ENCODE measurements around the gene OR6S1. TPM values are rescaled to one million over a fixed set of nuclear protein-coding genes. Genes with fewer than 3 reads are reported as not detected.

Gene OR6S1
- total RNA-seq, 1 donor from 2014 or later: not detected

- POLR2A ChIA-PET: no interaction called here
- no peak overlapping the region for H3K4me3 Mint-ChIP-seq
Measured at GRCh38 chr14:20607617-20608016, 33.9 kb downstream of the OR6S1 start.

GRCh38 chr14:20606902-20607242 lies 34.6 kb downstream of the OR6S1 start:
- ATAC-seq (ENCODE audit: low read depth) (no peak), DNase-seq (no peak)
- TF ChIP-seq CTCF (IDR thresholded peaks at IDR 0.05): no peak
- intact Hi-C loops (cut with micrococcal nuclease): no loop called here
- no peaks in the 10 kb centered on the region for H3K27me3 Mint-ChIP-seq
- H3K36me3 Mint-ChIP-seq (ENCODE audit: low read depth): no peaks in the 10 kb centered on the region
- H3K4me3 Mint-ChIP-seq: no peak overlapping the region
- POLR2A ChIA-PET: interaction anchor here (0.6 kb wide), 1 partner anchor 66 kb away, joined by 8 read pairs; no protein-coding TSS in a partner anchor
- CTCF ChIA-PET: interaction anchor here (2.9 to 7.5 kb wide), 3 partner anchors 85 to 279 kb away, joined by 12 to 131 read pairs (median 53); partner anchors contain the start of gene TEP1
- H3K4me1 Mint-ChIP-seq: peaks cover 4% of the 10 kb centered on the region
- H3K27ac Mint-ChIP-seq: no peak overlapping the region
- H3K9me3 Mint-ChIP-seq: no peaks in the 10 kb centered on the region

More at GRCh38 chr14:20607617-20608016, 33.9 kb downstream of the OR6S1 start:
- Mint-ChIP-seq H3K27me3 (no peaks in the 10 kb centered on the region), H3K27ac (no peak overlapping the region), H3K4me1 (peaks cover 4% of the 10 kb centered on the region), H3K36me3 (ENCODE audit: low read depth) (no peaks in the 10 kb centered on the region), H3K9me3 (no peaks in the 10 kb centered on the region)
- no peak for ATAC-seq (ENCODE audit: low read depth)
- CTCF ChIA-PET: interaction anchor here (2.9 to 7.5 kb wide), 3 partner anchors 84 to 280 kb away, joined by 12 to 131 read pairs (median 53); partner anchors contain the start of gene TEP1
- DNase-seq: no peak
- TF ChIP-seq CTCF (IDR thresholded peaks at IDR 0.05): no peak
- intact Hi-C loops (cut with micrococcal nuclease): no loop called here

GRCh38 chr14:20606190-20606901 lies 35.1 kb downstream of the OR6S1 start:
- no peak for TF ChIP-seq CTCF (IDR thresholded peaks at IDR 0.05)
- Mint-ChIP-seq H3K9me3 (no peaks in the 10 kb centered on the region), H3K27ac (no peak overlapping the region), H3K4me3 (no peak overlapping the region), H3K27me3 (no peaks in the 10 kb centered on the region), H3K4me1 (peaks cover 4% of the 10 kb centered on the region), H3K36me3 (ENCODE audit: low read depth) (no peaks in the 10 kb centered on the region)
- no peak for ATAC-seq (ENCODE audit: low read depth)
- no peak for DNase-seq
- ChIA-PET CTCF (interaction anchor here (2.9 to 7.5 kb wide), 3 partner anchors 85 to 278 kb away, joined by 12 to 131 read pairs (median 53); partner anchors contain the start of gene TEP1), POLR2A (interaction anchor here (0.6 kb wide), 1 partner anchor 66 kb away, joined by 8 read pairs; no protein-coding TSS in a partner anchor)
- intact Hi-C loops (cut with micrococcal nuclease): no loop called here

- ChIA-PET CTCF (interaction anchor here (6.2 to 7.5 kb wide), 2 partner anchors 190 to 276 kb away, joined by 53 to 131 read pairs; partner anchors contain the start of gene TEP1), POLR2A (no interaction called here)
- DNase-seq (no peak), ATAC-seq (ENCODE audit: low read depth) (no peak)
- Mint-ChIP-seq H3K27me3 (no peaks in the 10 kb centered on the region), H3K4me3 (no peak overlapping the region), H3K36me3 (ENCODE audit: low read depth) (no peaks in the 10 kb centered on the region), H3K27ac (no peak overlapping the region), H3K9me3 (no peaks in the 10 kb centered on the region), H3K4me1 (peaks cover 4% of the 10 kb centered on the region)
- TF ChIP-seq CTCF (IDR thresholded peaks at IDR 0.05): no peak
- intact Hi-C loops (cut with micrococcal nuclease): no loop called here
Measured at GRCh38 chr14:20603813-20604690, 37.4 kb downstream of the OR6S1 start.

- DNase-seq: no peak
- ChIA-PET CTCF (no interaction called here), POLR2A (no interaction called here)
- intact Hi-C loops (cut with micrococcal nuclease): no loop called here
- H3K27ac Mint-ChIP-seq: no peak overlapping the region
- TF ChIP-seq CTCF (IDR thresholded peaks at IDR 0.05): no peak
- no peak for ATAC-seq (ENCODE audit: low read depth)
- peaks cover under 1% of the 10 kb centered on the region for H3K4me1 Mint-ChIP-seq
- H3K27me3 Mint-ChIP-seq: no peaks in the 10 kb centered on the region
- H3K4me3 Mint-ChIP-seq: no peak overlapping the region
- no peaks in the 10 kb centered on the region for H3K9me3 Mint-ChIP-seq
- H3K36me3 Mint-ChIP-seq (ENCODE audit: low read depth): no peaks in the 10 kb centered on the region
Measured at GRCh38 chr14:20602583-20602982, 38.9 kb downstream of the OR6S1 start.
